HepG2 (cell line): ENCODE measurements around the gene DNAJC4. TPM values are rescaled to one million over a fixed set of nuclear protein-coding genes. Genes with fewer than 3 reads are reported as not detected.

Experiments
- ATF1 ChIP-seq: IDR thresholded peaks from 2 replicates; pipeline ENCODE4 v1.6.1; 2016; ENCODE audit warnings: mild to moderate bottlenecking, control low read depth
- ATF3 ChIP-seq: sonication (generic); formaldehyde crosslinking; IDR thresholded peaks from 2 replicates; pipeline ENCODE4 v1.4.0; 2020; ENCODE audit warnings: missing genetic modification reagents
- BRCA1 ChIP-seq: sonication (generic); formaldehyde crosslinking; IDR thresholded peaks from 2 replicates; pipeline ENCODE4 v1.4.0; 2020; ENCODE audit warnings: missing genetic modification reagents
- BRD4 ChIP-seq: sonication (generic); formaldehyde crosslinking; IDR thresholded peaks from 2 replicates; pipeline ENCODE4 v1.4.0; 2020; ENCODE audit warnings: missing genetic modification reagents
- CENPT ChIP-seq: sonication (generic); formaldehyde crosslinking; IDR thresholded peaks from 2 replicates; pipeline ENCODE4 v1.8.0; 2022; ENCODE audit warnings: low read depth, mild to moderate bottlenecking, moderate library complexity, missing genetic modification reagents
- ELF1 ChIP-seq: sonication (generic); formaldehyde crosslinking; IDR thresholded peaks from 2 replicates; pipeline ENCODE4 v1.4.0; 2020; ENCODE audit warnings: missing genetic modification reagents
- ELF3 ChIP-seq: IDR thresholded peaks from 2 replicates; pipeline ENCODE4 v1.6.1; 2016; ENCODE audit warnings: missing genetic modification reagents, missing compliant biosample characterization
- HBP1 ChIP-seq: IDR thresholded peaks from 2 replicates; pipeline ENCODE4 v1.6.1; 2016; ENCODE audit warnings: low read depth, control low read depth
- HNRNPK ChIP-seq: fragments of 200-400 bp; formaldehyde crosslinking; IDR thresholded peaks from 2 replicates; pipeline ENCODE4 v1.6.1; 2018; ENCODE audit warnings: low read length, low read depth, moderate library complexity, mild to moderate bottlenecking; ENCODE audit not compliant: poor library complexity, severe bottlenecking
- HOMEZ ChIP-seq: IDR thresholded peaks from 2 replicates; pipeline ENCODE4 v1.6.1; 2016; ENCODE audit warnings: low read depth
- IRF9 ChIP-seq: sonication (generic); formaldehyde crosslinking; IDR thresholded peaks from 2 replicates; pipeline ENCODE4 v1.8.0; 2022; ENCODE audit warnings: missing genetic modification reagents, mild to moderate bottlenecking, borderline replicate concordance
- KLF16 ChIP-seq, 2 experiments: sonication (generic) in 1 of 2; formaldehyde crosslinking in 1 of 2; IDR thresholded peaks; 2 replicates each; pipeline versions ENCODE4 v1.6.1 to v1.8.0; 2016 to 2023; ENCODE audit warnings: missing genetic modification reagents in 2 of 2, missing compliant biosample characterization in 1 of 2
- NR2F6 ChIP-seq, 2 experiments: IDR thresholded peaks; 2 replicates each; pipeline ENCODE4 v1.6.1; 2016; ENCODE audit warnings: antibody characterized with exemption in 1 of 2, mild to moderate bottlenecking in 1 of 2
- STAT6 ChIP-seq: sonication (generic); formaldehyde crosslinking; IDR thresholded peaks from 2 replicates; pipeline ENCODE4 v1.4.0; 2020; ENCODE audit warnings: missing genetic modification reagents, mild to moderate bottlenecking, borderline replicate concordance
- THAP7 ChIP-seq: sonication (generic); formaldehyde crosslinking; IDR thresholded peaks from 2 replicates; pipeline ENCODE4 v1.8.1; 2023; ENCODE audit warnings: mild to moderate bottlenecking, missing genetic modification reagents
- ZBTB3 ChIP-seq: sonication (generic); formaldehyde crosslinking; IDR thresholded peaks from 2 replicates; pipeline ENCODE4 v1.4.0; 2020; ENCODE audit warnings: low read depth, mild to moderate bottlenecking, moderate library complexity, missing genetic modification reagents, borderline replicate concordance
- ZFX ChIP-seq: sonication (generic); formaldehyde crosslinking; IDR thresholded peaks from 2 replicates; pipeline ENCODE4 v1.4.0; 2020; ENCODE audit warnings: mild to moderate bottlenecking, low read depth, missing genetic modification reagents, moderate library complexity
- ZNF329 ChIP-seq: sonication (generic); formaldehyde crosslinking; IDR thresholded peaks from 2 replicates; pipeline ENCODE4 v1.9.0; 2021; ENCODE audit warnings: low read depth, mild to moderate bottlenecking, missing genetic modification reagents
- ZNF776 ChIP-seq: sonication (generic); formaldehyde crosslinking; IDR thresholded peaks from 2 replicates; pipeline ENCODE4 v1.4.0; 2020; ENCODE audit warnings: mild to moderate bottlenecking, missing genetic modification reagents
- ZSCAN20 ChIP-seq: sonication (generic); formaldehyde crosslinking; IDR thresholded peaks from 2 replicates; pipeline ENCODE4 v1.4.0; 2020; ENCODE audit warnings: missing genetic modification reagents, mild to moderate bottlenecking, borderline replicate concordance
- polyA plus RNA-seq, 8 experiments: library from polyadenylated mRNA; depleted of rRNA in 3 of 8; stranded (reverse) in 7 of 8; unstranded in 1 of 8; fragments of >200 nt; fragmentation: Illumina TruSeq in 4 of 8; extraction: Trizol in 4 of 8; gene quantifications; 2 replicates each; pipeline versions ENCODE4 v1.2.1 to v1.2.3, GENCODE V29; 2011 to 2016; ENCODE audit warnings: low read depth in 4 of 8, missing spikeins in 1 of 8, mixed read lengths in 1 of 8; ENCODE audit not compliant: insufficient read depth in 1 of 8
- total RNA-seq, 5 experiments: library from RNA; depleted of rRNA; stranded (reverse); fragments of >200 nt; fragmentation: Illumina TruSeq; extraction: Trizol; gene quantifications; 2 replicates each; pipeline ENCODE4 v1.2.3, GENCODE V29; 2016; ENCODE audit warnings: low read depth in 1 of 5

The DNAJC4 gene
- total and polyA plus RNA-seq, 2 of the 13 experiments (the other 11 are each of a cell fraction or from before 2014, with no cell fraction given): 10.3 to 60.8 TPM

- TF ChIP-seq ZBTB3 (CRISPR knock-in tag) (0 out of 2 replicates have a peak, but pooled peaks have one; percentile 51), ZFX (CRISPR knock-in tag) (peak; percentile 69; the same call in 1 of the 2 replicates), HNRNPK (peak; percentile 41), ZNF329 (CRISPR knock-in tag) (0 out of 2 replicates have a peak, but pooled peaks have one; percentile 28), ATF1 (CRISPR knock-in tag) (peak; percentile 86), ELF1 (CRISPR knock-in tag) (peak; percentile 89), ZNF776 (peak; percentile 69; the same call in 1 of the 2 replicates), ATF3 (CRISPR knock-in tag) (0 out of 2 replicates have a peak, but pooled peaks have one; percentile 3), KLF16 (CRISPR knock-in tag; IDR thresholded peaks at IDR 0.05) (peak in 1 of 2 experiments; percentile 50; a peak in 1 of 4 replicates), HBP1 (CRISPR knock-in tag) (no peak; the same call in 1 of the 2 replicates), STAT6 (CRISPR knock-in tag) (peak; percentile 53; the same call in 1 of the 2 replicates), CENPT (no peak), THAP7 (CRISPR knock-in tag) (no peak), IRF9 (CRISPR knock-in tag) (peak; percentile 51; the same call in 1 of the 2 replicates), BRCA1 (CRISPR knock-in tag) (peak; percentile 32; the same call in 1 of the 2 replicates), NR2F6 (IDR thresholded peaks at IDR 0.05) (no peak; the same call in 1 of the 2 replicates), NR2F6 (CRISPR knock-in tag; IDR thresholded peaks at IDR 0.05) (peak; percentile 67), ELF3 (CRISPR knock-in tag) (peak; percentile 57; the same call in 1 of the 2 replicates), ZSCAN20 (CRISPR knock-in tag) (0 out of 2 replicates have a peak, but pooled peaks have one; percentile 54), HOMEZ (CRISPR knock-in tag) (no peak), BRD4 (CRISPR knock-in tag) (peak; percentile 68; the same call in 1 of the 2 replicates)
These were observed 10.3 kb downstream of the DNAJC4 start, which contains the start of gene FKBP2 (continued) for GRCh38 chr11:64240435-64241240.
